HCT116 (cell line): ENCODE measurements around the gene ZNF497. TPM values are rescaled to one million over a fixed set of nuclear protein-coding genes. Genes with fewer than 3 reads are reported as not detected.
A peak's percentile ranks its signal among the peaks of the same experiment; 100 is the strongest.

Source experiments
- ATAC-seq: fragments of 200-7000 bp; cut with Tn5 transposase; 2 replicates; pipeline ENCODE4 v1.9.1; 2020; ENCODE audit warnings: mild to moderate bottlenecking, moderate library complexity
- BruUV-seq: library from RNA; stranded (reverse); fragments of 400-500 nt; replicated peaks from 2 replicates; lab custom pipeline; 2021; lab: Mats Ljungman, UMichigan
- CTCF ChIA-PET: fragments of 300-600 bp; sonication (Branson Sonifier 250); formaldehyde crosslinking; loops from one replicate; lab custom pipeline; 2021; ENCODE audit warnings: antibody characterized with exemption; lab: Charles Lee
- POLR2A ChIA-PET: fragments of 300-600, 350-600 bp; sonication (Branson Sonifier 250); formaldehyde crosslinking; loops from one replicate; lab custom pipeline; 2021; ENCODE audit warnings: antibody characterized with exemption; lab: Charles Lee
- RAD21 ChIA-PET, 2 experiments: fragments of 300-600 bp; sonication (Branson Sonifier 250); formaldehyde crosslinking; loops; one replicate each; lab custom pipeline; 2023; ENCODE audit warnings: low total read pairs in 2 of 2; ENCODE audit not compliant: uncharacterized antibody in 2 of 2, unreplicated experiment in 2 of 2, low non-redundant PET in 1 of 2; lab: Charles Lee
- DNase-seq: peaks from one replicate; pipeline ENCODE4 v3.0.0-alpha.2; 2010; ENCODE audit warnings: low read depth, low spot score
- H2AFZ ChIP-seq: fragments of 200-600 bp; shearing (Covaris generic), sonication (generic); 2 replicates; pipeline ENCODE4 v1.6.1; 2017; ENCODE audit warnings: low read depth, mixed run types, mixed read lengths, antibody characterized with exemption, low read length; ENCODE audit not compliant: poor library complexity, severe bottlenecking
- H3K27ac ChIP-seq: 2 replicates; pipeline ENCODE4 v1.5.1; 2012; ENCODE audit warnings: low read depth, low read length
- H3K27me3 ChIP-seq: fragments of 200-600 bp; sonication (generic); 2 replicates; pipeline ENCODE4 v1.6.1; 2016; ENCODE audit warnings: mixed run types, low read length, mixed read lengths; ENCODE audit not compliant: insufficient read depth
- H3K36me3 ChIP-seq, 2 experiments: fragments of 200-500 bp in 1 of 2; fragments of 200-600 bp in 1 of 2; sonication (Bioruptor generic) in 1 of 2; sonication (generic) in 1 of 2; 2 replicates each; pipeline versions ENCODE4 v1.5.1 to v1.6.1; 2014 to 2016; ENCODE audit warnings: low read length in 2 of 2, inconsistent platforms in 1 of 2, mixed read lengths in 1 of 2, mixed run types in 1 of 2; ENCODE audit not compliant: insufficient read depth in 2 of 2, control insufficient read depth in 1 of 2
- H3K4me1 ChIP-seq, 2 experiments: fragments of 200-600 bp in 1 of 2; sonication (generic) in 1 of 2; 2 replicates each; pipeline versions ENCODE4 v1.5.1 to v1.6.1; 2012 to 2017; ENCODE audit warnings: low read length in 2 of 2, inconsistent platforms in 1 of 2, mild to moderate bottlenecking in 1 of 2, mixed read lengths in 1 of 2, mixed run types in 1 of 2, moderate library complexity in 1 of 2; ENCODE audit not compliant: insufficient read depth in 2 of 2, control insufficient read depth in 1 of 2
- H3K4me2 ChIP-seq: fragments of 200-600 bp; sonication (generic); 2 replicates; pipeline ENCODE4 v1.6.1; 2017; ENCODE audit warnings: mixed run types, low read length, mixed read lengths
- H3K4me3 ChIP-seq, 2 experiments: fragments of 200-600 bp in 1 of 2; sonication (generic) in 1 of 2; replicated peaks in 1 of 2; 2 replicates each; pipeline ENCODE4 v1.5.1; 2011 to 2016; ENCODE audit warnings: low read length in 2 of 2, control low read depth in 1 of 2, low read depth in 1 of 2, mild to moderate bottlenecking in 1 of 2, mixed read lengths in 1 of 2, mixed run types in 1 of 2
- H3K79me2 ChIP-seq: fragments of 200-600 bp; sonication (generic); 2 replicates; pipeline ENCODE4 v1.6.1; 2017; ENCODE audit warnings: mild to moderate bottlenecking, mixed run types, low read length, moderate library complexity, mixed read lengths; ENCODE audit not compliant: insufficient read depth
- H3K9ac ChIP-seq: fragments of 200-600 bp; sonication (generic); 2 replicates; pipeline ENCODE4 v1.6.1; 2016; ENCODE audit warnings: low read length, mixed read lengths
- H3K9me2 ChIP-seq: fragments of 200-600 bp; sonication (generic), shearing (Covaris generic); 2 replicates; pipeline ENCODE4 v1.6.1; 2017; ENCODE audit warnings: mixed run types, mild to moderate bottlenecking, moderate library complexity; ENCODE audit not compliant: insufficient read depth
- H3K9me3 ChIP-seq, 2 experiments: fragments of 200-500 bp in 1 of 2; fragments of 200-600 bp in 1 of 2; sonication (Bioruptor generic) in 1 of 2; sonication (generic) in 1 of 2; 2 replicates each; pipeline ENCODE4 v1.6.1; 2014 to 2017; ENCODE audit warnings: low read length in 2 of 2, mixed read lengths in 2 of 2, inconsistent platforms in 1 of 2, low read depth in 1 of 2, mild to moderate bottlenecking in 1 of 2, mixed run types in 1 of 2, moderate library complexity in 1 of 2; ENCODE audit not compliant: control insufficient read depth in 1 of 2, insufficient read depth in 1 of 2
- H4K20me1 ChIP-seq: fragments of 200-600 bp; sonication (generic), shearing (Covaris generic); 2 replicates; pipeline ENCODE4 v1.6.1; 2017; ENCODE audit warnings: mixed run types, mild to moderate bottlenecking, moderate library complexity; ENCODE audit not compliant: insufficient read depth
- CEBPB ChIP-seq: IDR thresholded peaks from 2 replicates; pipeline ENCODE4 v1.6.1; 2012; ENCODE audit warnings: low read depth
- CTCF ChIP-seq, 3 experiments: fragments of 200-600 bp in 1 of 3; sonication (generic) in 1 of 3; IDR thresholded peaks in 2 of 3; conservative IDR thresholded peaks in 1 of 3; 2 replicates each; pipeline ENCODE4 v1.5.1; 2012 to 2017; ENCODE audit warnings: low read depth in 2 of 3, low read length in 2 of 3, antibody characterized with exemption in 1 of 3, borderline replicate concordance in 1 of 3, control low read depth in 1 of 3, mild to moderate bottlenecking in 1 of 3, mixed read lengths in 1 of 3, mixed run types in 1 of 3, moderate library complexity in 1 of 3; ENCODE audit not compliant: insufficient read depth in 1 of 3
- EGR1 ChIP-seq: IDR thresholded peaks from 2 replicates; pipeline ENCODE4 v1.6.1; 2012; ENCODE audit warnings: low read depth
- EZH2 ChIP-seq: fragments of 200-600 bp; sonication (generic); IDR thresholded peaks from 2 replicates; pipeline ENCODE4 v1.6.1; 2017; ENCODE audit warnings: antibody characterized with exemption, mixed run types
- EZH2phosphoT487 ChIP-seq: fragments of 200-600 bp; IDR thresholded peaks from 2 replicates; pipeline ENCODE4 v1.6.1; 2018; ENCODE audit warnings: antibody characterized with exemption, borderline replicate concordance
- FOSL1 ChIP-seq: IDR thresholded peaks from 2 replicates; pipeline ENCODE4 v1.6.1; 2012; ENCODE audit warnings: low read depth
- POLR2A ChIP-seq: IDR thresholded peaks from 2 replicates; pipeline ENCODE4 v1.7.0; 2011; ENCODE audit warnings: borderline replicate concordance; ENCODE audit not compliant: insufficient read depth, insufficient read length; ENCODE audit errors: extremely low read depth
- POLR2AphosphoS5 ChIP-seq: IDR thresholded peaks from 2 replicates; pipeline ENCODE4 v1.6.1; 2011; ENCODE audit warnings: mild to moderate bottlenecking, low read depth, low read length, moderate library complexity
- SIN3A ChIP-seq: IDR thresholded peaks from 2 replicates; pipeline ENCODE4 v1.6.1; 2012; ENCODE audit warnings: low read depth
- SP1 ChIP-seq: IDR thresholded peaks from 2 replicates; pipeline ENCODE4 v1.6.1; 2012; ENCODE audit warnings: low read depth
- TCF7L2 ChIP-seq: IDR thresholded peaks from 2 replicates; pipeline ENCODE4 v1.7.0; 2011; ENCODE audit warnings: borderline replicate concordance, inconsistent platforms; ENCODE audit not compliant: insufficient read depth, insufficient read length; ENCODE audit errors: extremely low read depth
- YY1 ChIP-seq: IDR thresholded peaks from 2 replicates; pipeline ENCODE4 v1.6.1; 2011; ENCODE audit warnings: low read length, low read depth, moderate library complexity, mild to moderate bottlenecking; ENCODE audit not compliant: insufficient replicate concordance; ENCODE audit errors: extremely low read depth
- ZBTB33 ChIP-seq: IDR thresholded peaks from 2 replicates; pipeline ENCODE4 v1.6.1; 2011; ENCODE audit warnings: mild to moderate bottlenecking, low read length, moderate library complexity; ENCODE audit not compliant: insufficient replicate concordance; ENCODE audit errors: extremely low read depth
- ZFX ChIP-seq: fragments of 450-650 bp; IDR thresholded peaks from 2 replicates; pipeline ENCODE4 v1.6.1; 2017
- intact Hi-C: fragments of 100-400 bp; cut with micrococcal nuclease; formaldehyde crosslinking; loops from 2 replicates; pipeline ENCODE4 v1.10.0; 2022
- total RNA-seq: library from RNA; stranded (reverse); gene quantifications from one replicate; pipeline ENCODE4 v1.2.1, GENCODE V29; 2021; ENCODE audit not compliant: unreplicated experiment
- TF ChIP-seq, protein P1 (sequence below): IDR thresholded peaks from 2 replicates; pipeline ENCODE4 v1.6.1; 2012
- TF ChIP-seq, protein P2 (sequence below): IDR thresholded peaks from 2 replicates; pipeline ENCODE4 v1.6.1; 2012; ENCODE audit warnings: low read depth

The ZNF497 gene
- total RNA-seq, 1 experiment from 2014 or later = 5.1 TPM

GRCh38 chr19:58408152-58409009, 45.8 kb upstream of the ZNF497 start, which contains the start of gene ZNF584:
Gene ZNF584, plus strand, starts transcription at chr19:58408649. Its CDS starts 499 bp downstream, at chr19:58409148.
- peak; percentile 85 for DNase-seq
- Histone ChIP-seq H3K9me2 (no peaks in the 10 kb centered on the region), H3K9me3 (no peaks in the 10 kb centered on the region), H3K27me3 (no peaks in the 10 kb centered on the region), H3K36me3 (no peaks in the 10 kb centered on the region), H3K4me1 (peaks cover 16 to 30% of the 10 kb centered on the region in 2 experiments), H3K79me2 (peaks cover 48% of the 10 kb centered on the region), H3K4me3 (peak within 1 kb of the TSS; percentile 93 to 99), H3K9ac (peak within 1 kb of the TSS; percentile 86), H4K20me1 (no peaks in the 10 kb centered on the region), H2AFZ (no peak within 1 kb of the TSS), H3K27ac (peak within 1 kb of the TSS; percentile 93), H3K4me2 (peak within 1 kb of the TSS; percentile 96)
- intact Hi-C loops = loop anchor here (1.0 to 5.0 kb wide), 3 partner anchors 44 to 81 kb away; partner anchors contain the start of genes ZNF324B and ZSCAN22
- BruUV-seq = no TSS peak
- ATAC-seq = peak; percentile 89
- RAD21 ChIA-PET = interaction anchor here in 1 of 2 experiments (0.6 kb wide), 1 partner anchor 97 kb away, joined by 3 read pairs; no protein-coding TSS in a partner anchor
- CTCF ChIA-PET = no interaction called here
- POLR2A ChIA-PET = interaction anchor here (0.8 to 2.0 kb wide), 4 partner anchors 32 to 111 kb away, joined by 4 to 9 read pairs (median 4); partner anchors contain the start of genes ZBTB45, ZNF324B and ZNF497
- TF ChIP-seq ZBTB33 = peak; percentile 7
- peak; percentile 93 for TF ChIP-seq SP1
- TF ChIP-seq POLR2A = peak; percentile 81
- no peak for TF ChIP-seq EZH2
- TF ChIP-seq, protein P1, sequence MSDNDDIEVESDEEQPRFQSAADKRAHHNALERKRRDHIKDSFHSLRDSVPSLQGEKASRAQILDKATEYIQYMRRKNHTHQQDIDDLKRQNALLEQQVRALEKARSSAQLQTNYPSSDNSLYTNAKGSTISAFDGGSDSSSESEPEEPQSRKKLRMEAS = peak; percentile 65; the same call in 1 of the 2 replicates
- TF ChIP-seq POLR2AphosphoS5 = peak; percentile 86
- peak; percentile 25; the same call in 1 of the 2 replicates for TF ChIP-seq ZFX
- TF ChIP-seq FOSL1 = no peak
- peak; percentile 74 for TF ChIP-seq YY1
- TF ChIP-seq CTCF (IDR thresholded peaks at IDR 0.05 in 2 of 3, conservative IDR thresholded peaks at IDR 0.05 in 1 of 3; ENCODE audit: borderline replicate concordance in 1 of 3, insufficient read depth in 1 of 3, low read depth in 2 of 3, low read length in 2 of 3) = no peak; a peak in 1 of 6 replicates
- no peak for TF ChIP-seq CEBPB
- peak; percentile 19 for TF ChIP-seq TCF7L2
- TF ChIP-seq, protein P2, sequence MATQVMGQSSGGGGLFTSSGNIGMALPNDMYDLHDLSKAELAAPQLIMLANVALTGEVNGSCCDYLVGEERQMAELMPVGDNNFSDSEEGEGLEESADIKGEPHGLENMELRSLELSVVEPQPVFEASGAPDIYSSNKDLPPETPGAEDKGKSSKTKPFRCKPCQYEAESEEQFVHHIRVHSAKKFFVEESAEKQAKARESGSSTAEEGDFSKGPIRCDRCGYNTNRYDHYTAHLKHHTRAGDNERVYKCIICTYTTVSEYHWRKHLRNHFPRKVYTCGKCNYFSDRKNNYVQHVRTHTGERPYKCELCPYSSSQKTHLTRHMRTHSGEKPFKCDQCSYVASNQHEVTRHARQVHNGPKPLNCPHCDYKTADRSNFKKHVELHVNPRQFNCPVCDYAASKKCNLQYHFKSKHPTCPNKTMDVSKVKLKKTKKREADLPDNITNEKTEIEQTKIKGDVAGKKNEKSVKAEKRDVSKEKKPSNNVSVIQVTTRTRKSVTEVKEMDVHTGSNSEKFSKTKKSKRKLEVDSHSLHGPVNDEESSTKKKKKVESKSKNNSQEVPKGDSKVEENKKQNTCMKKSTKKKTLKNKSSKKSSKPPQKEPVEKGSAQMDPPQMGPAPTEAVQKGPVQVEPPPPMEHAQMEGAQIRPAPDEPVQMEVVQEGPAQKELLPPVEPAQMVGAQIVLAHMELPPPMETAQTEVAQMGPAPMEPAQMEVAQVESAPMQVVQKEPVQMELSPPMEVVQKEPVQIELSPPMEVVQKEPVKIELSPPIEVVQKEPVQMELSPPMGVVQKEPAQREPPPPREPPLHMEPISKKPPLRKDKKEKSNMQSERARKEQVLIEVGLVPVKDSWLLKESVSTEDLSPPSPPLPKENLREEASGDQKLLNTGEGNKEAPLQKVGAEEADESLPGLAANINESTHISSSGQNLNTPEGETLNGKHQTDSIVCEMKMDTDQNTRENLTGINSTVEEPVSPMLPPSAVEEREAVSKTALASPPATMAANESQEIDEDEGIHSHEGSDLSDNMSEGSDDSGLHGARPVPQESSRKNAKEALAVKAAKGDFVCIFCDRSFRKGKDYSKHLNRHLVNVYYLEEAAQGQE = no peak
- TF ChIP-seq EGR1 = peak; percentile 97
- TF ChIP-seq EZH2phosphoT487 = no peak
- TF ChIP-seq SIN3A = peak; percentile 80
